ENCODE results near the gene LPCAT2. TPM values are rescaled to one million over a fixed set of nuclear protein-coding genes. Genes with fewer than 3 reads are reported as not detected.

Gene LPCAT2
- total RNA-seq, 1 donor: 23.5 TPM

DNA sequence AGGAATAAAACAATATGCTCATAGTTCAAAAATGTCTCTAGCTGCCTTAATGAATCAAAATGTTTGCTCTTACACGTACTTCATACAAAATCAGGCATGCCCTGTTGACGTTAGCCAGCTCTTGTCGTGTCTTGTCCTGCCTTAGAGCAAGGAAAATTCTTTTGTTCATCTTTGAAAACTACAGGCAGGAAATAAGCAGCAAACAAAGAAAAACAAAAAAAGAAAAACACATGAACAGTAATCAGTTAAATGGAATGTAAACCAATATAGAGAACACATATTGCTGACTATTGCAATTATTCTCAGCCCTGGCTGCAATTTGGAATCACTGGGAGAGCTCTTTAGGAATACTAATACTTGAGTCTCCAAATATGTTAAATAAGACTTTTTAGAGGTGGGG is 59.3 kb downstream of the LPCAT2 start:
- no peak for DNase-seq (ENCODE audit: insufficient read length, low spot score, missing footprints)
- Histone ChIP-seq H3K4me1 (ENCODE audit: insufficient read depth, low read length) (peaks cover 37% of the 10 kb centered on the region), H3K79me2 (ENCODE audit: insufficient read depth, low read length) (no peaks in the 10 kb centered on the region), H3K4me2 (ENCODE audit: insufficient read depth, low read length) (no peak overlapping the region), H3K4me3 (ENCODE audit: insufficient read depth, low read length) (no peak overlapping the region), H2AFZ (ENCODE audit: low read length) (no peak overlapping the region), H4K20me1 (ENCODE audit: insufficient read depth, low read length) (no peaks in the 10 kb centered on the region), H3K36me3 (ENCODE audit: insufficient read depth, low read length) (no peaks in the 10 kb centered on the region), H3K27me3 (ENCODE audit: insufficient read depth, low read length) (no peaks in the 10 kb centered on the region), H3K9me3 (ENCODE audit: low read depth, low read length) (no peaks in the 10 kb centered on the region), H3K27ac (ENCODE audit: low read depth, low read length) (no peak overlapping the region)
- TF ChIP-seq, protein P1, sequence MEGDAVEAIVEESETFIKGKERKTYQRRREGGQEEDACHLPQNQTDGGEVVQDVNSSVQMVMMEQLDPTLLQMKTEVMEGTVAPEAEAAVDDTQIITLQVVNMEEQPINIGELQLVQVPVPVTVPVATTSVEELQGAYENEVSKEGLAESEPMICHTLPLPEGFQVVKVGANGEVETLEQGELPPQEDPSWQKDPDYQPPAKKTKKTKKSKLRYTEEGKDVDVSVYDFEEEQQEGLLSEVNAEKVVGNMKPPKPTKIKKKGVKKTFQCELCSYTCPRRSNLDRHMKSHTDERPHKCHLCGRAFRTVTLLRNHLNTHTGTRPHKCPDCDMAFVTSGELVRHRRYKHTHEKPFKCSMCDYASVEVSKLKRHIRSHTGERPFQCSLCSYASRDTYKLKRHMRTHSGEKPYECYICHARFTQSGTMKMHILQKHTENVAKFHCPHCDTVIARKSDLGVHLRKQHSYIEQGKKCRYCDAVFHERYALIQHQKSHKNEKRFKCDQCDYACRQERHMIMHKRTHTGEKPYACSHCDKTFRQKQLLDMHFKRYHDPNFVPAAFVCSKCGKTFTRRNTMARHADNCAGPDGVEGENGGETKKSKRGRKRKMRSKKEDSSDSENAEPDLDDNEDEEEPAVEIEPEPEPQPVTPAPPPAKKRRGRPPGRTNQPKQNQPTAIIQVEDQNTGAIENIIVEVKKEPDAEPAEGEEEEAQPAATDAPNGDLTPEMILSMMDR (IDR thresholded peaks at IDR 0.05; ENCODE audit: extremely low read depth, low read depth, low read length): no peak

DNA sequence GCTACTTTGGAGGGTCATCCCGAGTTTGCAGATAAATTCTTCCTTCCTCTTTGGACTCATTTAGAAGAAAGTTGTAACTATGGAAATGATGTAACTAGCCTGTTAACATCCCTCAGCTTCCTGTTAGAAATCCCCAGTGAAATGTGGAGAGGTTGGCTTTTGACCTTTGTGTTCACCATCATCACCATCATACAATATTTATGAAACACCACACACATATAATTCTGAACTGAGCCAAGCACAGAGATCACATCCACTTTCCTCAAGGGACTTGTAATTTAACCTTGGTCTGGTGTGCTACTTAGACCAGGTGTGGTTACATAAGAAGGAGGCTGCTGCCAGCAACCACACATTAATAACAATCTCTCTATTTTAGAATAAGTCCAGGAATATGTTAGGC is 60.2 kb downstream of the LPCAT2 start:
- no peak overlapping the region for H3K4me3 ChIP-seq (ENCODE audit: insufficient read depth, low read length)
- H3K79me2 ChIP-seq (ENCODE audit: insufficient read depth, low read length): no peaks in the 10 kb centered on the region
- no peaks in the 10 kb centered on the region for H3K27me3 ChIP-seq (ENCODE audit: insufficient read depth, low read length)
- no peaks in the 10 kb centered on the region for H3K36me3 ChIP-seq (ENCODE audit: insufficient read depth, low read length)
- peak overlapping the region; percentile 12 for H3K4me2 ChIP-seq (ENCODE audit: insufficient read depth, low read length)
- DNase-seq (ENCODE audit: insufficient read length, low spot score, missing footprints): no peak
- no peak overlapping the region for H2AFZ ChIP-seq (ENCODE audit: low read length)
- no peaks in the 10 kb centered on the region for H3K9me3 ChIP-seq (ENCODE audit: low read depth, low read length)
- peaks cover 29% of the 10 kb centered on the region for H3K4me1 ChIP-seq (ENCODE audit: insufficient read depth, low read length)
- H4K20me1 ChIP-seq (ENCODE audit: insufficient read depth, low read length): no peaks in the 10 kb centered on the region
- TF ChIP-seq, protein P1 (IDR thresholded peaks at IDR 0.05; ENCODE audit: extremely low read depth, low read depth, low read length): no peak
- H3K27ac ChIP-seq (ENCODE audit: low read depth, low read length): no peak overlapping the region

DNA sequence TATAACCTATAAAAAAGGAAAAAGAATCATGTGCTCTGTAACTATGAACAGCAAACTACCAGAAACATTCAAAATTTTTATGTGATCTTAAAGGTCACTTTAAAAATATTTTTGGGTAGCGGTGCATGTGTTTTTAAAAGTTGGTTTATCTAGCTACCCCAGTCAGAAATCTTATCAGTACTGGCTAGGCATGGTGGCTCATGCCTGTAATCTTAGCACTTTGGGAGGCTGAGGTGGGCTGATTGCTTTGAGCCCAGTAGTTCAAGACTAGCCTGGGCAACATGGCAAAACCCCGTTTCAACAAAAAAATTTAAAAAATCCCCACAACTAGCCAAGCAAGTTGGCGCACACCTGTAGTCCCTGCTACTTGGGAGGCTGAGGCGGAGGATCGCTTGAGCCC is 61.3 kb downstream of the LPCAT2 start:
- Histone ChIP-seq H3K79me2 (ENCODE audit: insufficient read depth, low read length) (no peaks in the 10 kb centered on the region), H3K9me3 (ENCODE audit: low read depth, low read length) (no peaks in the 10 kb centered on the region), H3K4me2 (ENCODE audit: insufficient read depth, low read length) (no peak overlapping the region), H3K4me1 (ENCODE audit: insufficient read depth, low read length) (peaks cover 23% of the 10 kb centered on the region), H3K27ac (ENCODE audit: low read depth, low read length) (no peak overlapping the region), H3K4me3 (ENCODE audit: insufficient read depth, low read length) (no peak overlapping the region), H2AFZ (ENCODE audit: low read length) (no peak overlapping the region), H3K27me3 (ENCODE audit: insufficient read depth, low read length) (no peaks in the 10 kb centered on the region), H3K36me3 (ENCODE audit: insufficient read depth, low read length) (no peaks in the 10 kb centered on the region), H4K20me1 (ENCODE audit: insufficient read depth, low read length) (no peaks in the 10 kb centered on the region)
- no peak for DNase-seq (ENCODE audit: insufficient read length, low spot score, missing footprints)
- TF ChIP-seq, protein P1 (IDR thresholded peaks at IDR 0.05; ENCODE audit: extremely low read depth, low read depth, low read length): no peak

DNA sequence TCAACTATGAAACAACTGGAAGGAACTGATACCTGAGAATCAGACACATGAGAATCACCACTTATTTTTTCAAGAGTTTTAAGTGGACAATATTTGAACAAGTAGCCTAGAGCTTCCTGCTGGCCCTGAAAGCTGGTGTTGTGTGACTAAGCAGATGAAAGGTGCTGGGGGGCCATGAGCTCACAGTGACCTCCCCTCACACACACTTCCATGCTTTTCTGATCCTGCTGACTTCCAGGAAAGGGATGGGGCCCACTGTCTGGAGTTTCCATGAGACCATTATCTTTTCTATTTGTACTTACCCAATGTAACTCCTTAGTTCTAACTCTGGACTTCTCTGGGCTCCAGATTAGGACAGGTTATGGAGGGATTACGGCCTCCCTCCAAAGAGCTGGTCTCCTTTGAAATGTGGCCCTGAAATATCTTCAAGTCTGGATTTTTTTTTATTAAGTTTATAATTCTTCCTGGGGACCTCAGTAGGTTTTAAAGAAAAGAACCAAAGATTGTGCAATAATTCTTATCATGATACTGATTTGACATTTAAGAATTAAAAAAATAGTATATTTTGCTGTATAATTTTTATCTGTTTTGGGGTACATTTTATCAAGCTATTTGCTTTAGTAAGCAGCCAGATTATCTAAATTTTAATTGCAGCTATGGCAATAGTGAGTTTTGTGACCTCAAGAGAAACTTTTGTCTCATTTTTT is 62.5 kb downstream of the LPCAT2 start:
- Histone ChIP-seq H3K4me2 (ENCODE audit: insufficient read depth, low read length) (no peak overlapping the region), H3K4me3 (ENCODE audit: insufficient read depth, low read length) (no peak overlapping the region), H3K36me3 (ENCODE audit: insufficient read depth, low read length) (peaks cover 2% of the 10 kb centered on the region), H3K27me3 (ENCODE audit: insufficient read depth, low read length) (no peaks in the 10 kb centered on the region), H3K9me3 (ENCODE audit: low read depth, low read length) (no peaks in the 10 kb centered on the region), H3K27ac (ENCODE audit: low read depth, low read length) (no peak overlapping the region), H4K20me1 (ENCODE audit: insufficient read depth, low read length) (no peaks in the 10 kb centered on the region), H2AFZ (ENCODE audit: low read length) (no peak overlapping the region), H3K79me2 (ENCODE audit: insufficient read depth, low read length) (no peaks in the 10 kb centered on the region), H3K4me1 (ENCODE audit: insufficient read depth, low read length) (peaks cover 23% of the 10 kb centered on the region)
- no peak for DNase-seq (ENCODE audit: insufficient read length, low spot score, missing footprints)
- TF ChIP-seq, protein P1 (IDR thresholded peaks at IDR 0.05; ENCODE audit: extremely low read depth, low read depth, low read length): no peak
